ENCODE measurements around the gene RAPGEF4. TPM values are rescaled to one million over a fixed set of nuclear protein-coding genes. Genes with fewer than 3 reads are reported as not detected.

The RAPGEF4 gene
- total and polyA plus RNA-seq, 2 of the 8 experiments (the other 6 are each of a cell fraction or from before 2014, with no cell fraction given) = 1.2 to 2.6 TPM

GRCh38 chr2:173090973-173091660, 355.5 kb downstream of the RAPGEF4 start:
- Histone ChIP-seq H3K23me2 (ENCODE audit: low read depth, low read length) (no peaks in the 10 kb centered on the region), H4K20me1 (replicated peaks in 1 of 2; ENCODE audit: control insufficient read depth in 1 of 2, insufficient read depth in 2 of 2, low read length in 2 of 2) (no peaks in the 10 kb centered on the region), H3K23ac (ENCODE audit: insufficient read length) (no peak overlapping the region), H3K79me2 (ENCODE audit: control insufficient read depth in 1 of 2, insufficient read depth in 2 of 2, low read length in 2 of 2) (no peaks in the 10 kb centered on the region), H2BK12ac (ENCODE audit: low read depth, low read length) (no peak overlapping the region), H4K5ac (ENCODE audit: insufficient read length, low read depth, low read length) (no peak overlapping the region), H3K4me2 (ENCODE audit: insufficient read depth in 1 of 2, low read depth in 2 of 2, low read length in 2 of 2) (no peak overlapping the region), H3K4ac (replicated peaks; ENCODE audit: insufficient read length, low read depth, low read length) (no peak overlapping the region), H3K27ac (ENCODE audit: low read depth, low read length) (no peak overlapping the region), H3K9ac (replicated peaks in 1 of 4; ENCODE audit: extremely low read depth in 1 of 4, low read depth in 3 of 4, low read length in 3 of 4) (no peak overlapping the region), H2BK15ac (ENCODE audit: low read length) (no peak overlapping the region), H3K4me3 (ENCODE audit: extremely low read depth in 1 of 4, insufficient read depth in 2 of 4, low read depth in 3 of 4, low read length in 4 of 4) (no peak overlapping the region), H3K79me1 (ENCODE audit: low read depth, low read length) (no peaks in the 10 kb centered on the region), H3K9me3 (ENCODE audit: insufficient read depth in 2 of 2, low read depth in 1 of 2, low read length in 1 of 2) (no peaks in the 10 kb centered on the region), H3K56ac (replicated peaks; ENCODE audit: insufficient read length, low read depth, low read length) (no peak overlapping the region), H4K91ac (replicated peaks; ENCODE audit: insufficient read length, low read length) (no peak overlapping the region), H2BK5ac (ENCODE audit: low read depth, low read length) (no peak overlapping the region), H2AK5ac (ENCODE audit: low read depth, low read length) (no peak overlapping the region), H3K36me3 (ENCODE audit: control insufficient read depth in 2 of 4, insufficient read depth in 4 of 4, low read length in 3 of 4) (no peaks in the 10 kb centered on the region), H2AFZ (ENCODE audit: low read length) (no peak overlapping the region), H4K8ac (ENCODE audit: extremely low read depth, insufficient read depth, low read length) (no peak overlapping the region), H3K18ac (ENCODE audit: extremely low read depth, low read length) (no peak overlapping the region), H3K14ac (ENCODE audit: insufficient read length) (no peak overlapping the region), H2BK120ac (replicated peaks; ENCODE audit: low read depth, low read length) (no peak overlapping the region), H3K27me3 (replicated peaks in 1 of 4; ENCODE audit: control insufficient read depth in 3 of 4, extremely low read depth in 1 of 4, insufficient read depth in 3 of 4, low read length in 3 of 4) (no peaks in the 10 kb centered on the region), H3K4me1 (replicated peaks in 1 of 4; ENCODE audit: control insufficient read depth in 3 of 4, insufficient read depth in 4 of 4, low read length in 3 of 4) (peaks cover 0 to 4% (median 0%) of the 10 kb centered on the region in 4 experiments; a peak in 1 of 7 replicates), H2BK20ac (ENCODE audit: low read length) (no peak overlapping the region)
- no peak for FAIRE-seq
- no peak for TF ChIP-seq NRF1 (IDR thresholded peaks at IDR 0.05; ENCODE audit: low read depth, low read length)
- no peak for TF ChIP-seq ATF3 (IDR thresholded peaks at IDR 0.05; ENCODE audit: insufficient read depth, low read depth, low read length)
- TF ChIP-seq MAFK (IDR thresholded peaks at IDR 0.05; ENCODE audit: low read depth, low read length) = peak; percentile 71; the same call in 1 of the 2 replicates
- TF ChIP-seq CTCF (IDR thresholded peaks at IDR 0.05; ENCODE audit: control extremely low read depth in 1 of 3, insufficient read depth in 1 of 3, low read depth in 1 of 3, low read length in 3 of 3) = peak in 2 of 3 experiments; percentile 49 to 63; a peak in 3 of 4 replicates
- TF ChIP-seq SP4 (IDR thresholded peaks at IDR 0.05; ENCODE audit: low read length) = no peak
- peak; percentile 46 to 52 for TF ChIP-seq RAD21 (IDR thresholded peaks at IDR 0.05 in 1 of 2, conservative IDR thresholded peaks at IDR 0.05 in 1 of 2; ENCODE audit: low read depth in 2 of 2, low read length in 2 of 2)
- no peak for TF ChIP-seq TCF12 (IDR thresholded peaks at IDR 0.05; ENCODE audit: low read depth, low read length)
- WGBS, 2 experiments (ENCODE audit: extremely low coverage in 1 of 2, insufficient coverage in 1 of 2, insufficient read length in 1 of 2, insufficient replicate concordance in 2 of 2, low coverage in 1 of 2, low lambda C conversion rate in 2 of 2, missing lambda C conversion rate in 1 of 2) = 89% methylated on average over 10 of the region's 10 CpGs; no CpG with 5 or more reads in 1 of the 2 experiments
- POLR2A ChIA-PET (ENCODE audit: partially characterized antibody) = interaction anchor here (0.8 kb wide), 1 partner anchor 8 kb away, joined by 3 read pairs; no protein-coding TSS in a partner anchor
- CTCF ChIA-PET (ENCODE audit: partially characterized antibody) = interaction anchor here (0.6 to 3.0 kb wide), 38 partner anchors 10 to 499 kb away, joined by 3 to 40 read pairs (median 4); no protein-coding TSS in a partner anchor
- DNase-seq (ENCODE audit: low read depth in 1 of 2, low spot score in 2 of 2) = no peak

All from H1 (cell line).